GM21360 (cell line): ENCODE data around the gene COL8A2.

ENCODE experiments used
- ATAC-seq: cut with Tn5 transposase; IDR thresholded peaks from one replicate; pipeline ENCODE4 v1.9.1; 2021; ENCODE audit warnings: mild to moderate bottlenecking, moderate library complexity; ENCODE audit not compliant: unreplicated experiment

COL8A2 gene

GRCh38 chr1:36115931-36116330 is 9.1 kb downstream of the COL8A2 start:
- no peak for ATAC-seq

- no peak for ATAC-seq
Observed at GRCh38 chr1:36115200-36115669, 9.8 kb downstream of the COL8A2 start.

- ATAC-seq: no peak
Observed at GRCh38 chr1:36114371-36114770, 10.7 kb downstream of the COL8A2 start.

- no peak for ATAC-seq
Observed at GRCh38 chr1:36112823-36113222, 12.2 kb downstream of the COL8A2 start.

GRCh38 chr1:36111151-36111550 is 13.9 kb downstream of the COL8A2 start:
- no peak for ATAC-seq

GRCh38 chr1:36109041-36109679 is 15.9 kb downstream of the COL8A2 start:
- no peak for ATAC-seq

- ATAC-seq: no peak
Observed at GRCh38 chr1:36108314-36108713, 16.7 kb downstream of the COL8A2 start.

- ATAC-seq: no peak
Observed at GRCh38 chr1:36107394-36107793, 17.6 kb downstream of the COL8A2 start.

GRCh38 chr1:36106269-36106668 is 18.8 kb downstream of the COL8A2 start:
- no peak for ATAC-seq

- no peak for ATAC-seq
Observed at GRCh38 chr1:36101546-36101945, 23.5 kb downstream of the COL8A2 start.

GRCh38 chr1:36100376-36100775 is 24.6 kb downstream of the COL8A2 start:
- no peak for ATAC-seq

- ATAC-seq: no peak
Observed at GRCh38 chr1:36099681-36100341, 25.2 kb downstream of the COL8A2 start.

GRCh38 chr1:36098650-36099365 is 26.2 kb downstream of the COL8A2 start:
- ATAC-seq: no peak

- ATAC-seq: no peak
Observed at GRCh38 chr1:36097693-36098585, 27.1 kb downstream of the COL8A2 start.

- ATAC-seq: no peak
Observed at GRCh38 chr1:36096500-36097432, 28.3 kb downstream of the COL8A2 start.

GRCh38 chr1:36095760-36096405 is 29.1 kb downstream of the COL8A2 start:
- ATAC-seq: no peak

GRCh38 chr1:36094621-36095061 is 30.4 kb downstream of the COL8A2 start:
- ATAC-seq: no peak

- no peak for ATAC-seq
Observed at GRCh38 chr1:36093929-36094328, 31.1 kb downstream of the COL8A2 start.

GRCh38 chr1:36093226-36093625 is 31.8 kb downstream of the COL8A2 start:
- no peak for ATAC-seq
